ENCODE results near the gene LRRC8C.

- TF ChIP-seq, protein P1, sequence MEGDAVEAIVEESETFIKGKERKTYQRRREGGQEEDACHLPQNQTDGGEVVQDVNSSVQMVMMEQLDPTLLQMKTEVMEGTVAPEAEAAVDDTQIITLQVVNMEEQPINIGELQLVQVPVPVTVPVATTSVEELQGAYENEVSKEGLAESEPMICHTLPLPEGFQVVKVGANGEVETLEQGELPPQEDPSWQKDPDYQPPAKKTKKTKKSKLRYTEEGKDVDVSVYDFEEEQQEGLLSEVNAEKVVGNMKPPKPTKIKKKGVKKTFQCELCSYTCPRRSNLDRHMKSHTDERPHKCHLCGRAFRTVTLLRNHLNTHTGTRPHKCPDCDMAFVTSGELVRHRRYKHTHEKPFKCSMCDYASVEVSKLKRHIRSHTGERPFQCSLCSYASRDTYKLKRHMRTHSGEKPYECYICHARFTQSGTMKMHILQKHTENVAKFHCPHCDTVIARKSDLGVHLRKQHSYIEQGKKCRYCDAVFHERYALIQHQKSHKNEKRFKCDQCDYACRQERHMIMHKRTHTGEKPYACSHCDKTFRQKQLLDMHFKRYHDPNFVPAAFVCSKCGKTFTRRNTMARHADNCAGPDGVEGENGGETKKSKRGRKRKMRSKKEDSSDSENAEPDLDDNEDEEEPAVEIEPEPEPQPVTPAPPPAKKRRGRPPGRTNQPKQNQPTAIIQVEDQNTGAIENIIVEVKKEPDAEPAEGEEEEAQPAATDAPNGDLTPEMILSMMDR (IDR thresholded peaks at IDR 0.05): no peak
- TF ChIP-seq ZFX (IDR thresholded peaks at IDR 0.05; ENCODE audit: borderline replicate concordance): no peak
These were observed 102.6 kb downstream of the LRRC8C start for GRCh38 chr1:89735479-89735878.
